Glutamatergic neuron (in vitro differentiated cells): ENCODE results near the gene MACROD2. TPM values are rescaled to one million over a fixed set of nuclear protein-coding genes. Genes with fewer than 3 reads are reported as not detected.

Experiments used
- DNase-seq: peaks from one replicate; pipeline ENCODE4 v3.0.0; 2022
- H3K27ac Mint-ChIP-seq: one replicate; pipeline ENCODE4 v1.8.0; 2020; ENCODE audit warnings: mild to moderate bottlenecking, mixed read lengths, inconsistent platforms; ENCODE audit not compliant: unreplicated experiment
- H3K27me3 Mint-ChIP-seq: one replicate; pipeline ENCODE4 v1.8.0; 2020; ENCODE audit warnings: mild to moderate bottlenecking, moderate library complexity, mixed read lengths, inconsistent platforms; ENCODE audit not compliant: unreplicated experiment
- H3K36me3 Mint-ChIP-seq: one replicate; pipeline ENCODE4 v1.8.0; 2020; ENCODE audit warnings: mild to moderate bottlenecking, mixed read lengths, inconsistent platforms; ENCODE audit not compliant: unreplicated experiment
- H3K4me1 Mint-ChIP-seq: one replicate; pipeline ENCODE4 v1.8.0; 2020; ENCODE audit warnings: mild to moderate bottlenecking, low read depth, mixed read lengths, inconsistent platforms; ENCODE audit not compliant: unreplicated experiment
- H3K4me3 Mint-ChIP-seq: one replicate; pipeline ENCODE4 v1.8.0; 2020; ENCODE audit warnings: mild to moderate bottlenecking, mixed read lengths, inconsistent platforms; ENCODE audit not compliant: unreplicated experiment
- H3K9me3 Mint-ChIP-seq: one replicate; pipeline ENCODE4 v1.8.0; 2020; ENCODE audit warnings: mild to moderate bottlenecking, moderate library complexity, mixed read lengths, inconsistent platforms; ENCODE audit not compliant: unreplicated experiment
- total RNA-seq: library from RNA; stranded (reverse); fragmentation: NEBNext Ultra II Directional; extraction: Animal tissue kit (Norgen Biotek cat#: 25700); gene quantifications from one replicate; pipeline ENCODE4 v1.2.1, GENCODE V29; 2021; ENCODE audit not compliant: unreplicated experiment
- TF ChIP-seq, protein P1 (sequence below): fragments of 200-600 bp; sonication (generic); IDR thresholded peaks from one replicate; pipeline ENCODE4 v1.5.0; 2021; ENCODE audit not compliant: partially characterized antibody, unreplicated experiment

MACROD2 gene
- total RNA-seq, 1 donor from 2014 or later, result 8.7 TPM

GRCh38 chr20:14126856-14127255 is 131.5 kb downstream of the MACROD2 start:
- Mint-ChIP-seq H3K4me3 (no peak overlapping the region), H3K27me3 (no peaks in the 10 kb centered on the region), H3K4me1 (peaks cover 1% of the 10 kb centered on the region), H3K9me3 (peaks cover 1% of the 10 kb centered on the region), H3K27ac (no peak overlapping the region), H3K36me3 (no peaks in the 10 kb centered on the region)
- DNase-seq, result no peak
- TF ChIP-seq, protein P1, sequence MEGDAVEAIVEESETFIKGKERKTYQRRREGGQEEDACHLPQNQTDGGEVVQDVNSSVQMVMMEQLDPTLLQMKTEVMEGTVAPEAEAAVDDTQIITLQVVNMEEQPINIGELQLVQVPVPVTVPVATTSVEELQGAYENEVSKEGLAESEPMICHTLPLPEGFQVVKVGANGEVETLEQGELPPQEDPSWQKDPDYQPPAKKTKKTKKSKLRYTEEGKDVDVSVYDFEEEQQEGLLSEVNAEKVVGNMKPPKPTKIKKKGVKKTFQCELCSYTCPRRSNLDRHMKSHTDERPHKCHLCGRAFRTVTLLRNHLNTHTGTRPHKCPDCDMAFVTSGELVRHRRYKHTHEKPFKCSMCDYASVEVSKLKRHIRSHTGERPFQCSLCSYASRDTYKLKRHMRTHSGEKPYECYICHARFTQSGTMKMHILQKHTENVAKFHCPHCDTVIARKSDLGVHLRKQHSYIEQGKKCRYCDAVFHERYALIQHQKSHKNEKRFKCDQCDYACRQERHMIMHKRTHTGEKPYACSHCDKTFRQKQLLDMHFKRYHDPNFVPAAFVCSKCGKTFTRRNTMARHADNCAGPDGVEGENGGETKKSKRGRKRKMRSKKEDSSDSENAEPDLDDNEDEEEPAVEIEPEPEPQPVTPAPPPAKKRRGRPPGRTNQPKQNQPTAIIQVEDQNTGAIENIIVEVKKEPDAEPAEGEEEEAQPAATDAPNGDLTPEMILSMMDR, result no peak

DNA sequence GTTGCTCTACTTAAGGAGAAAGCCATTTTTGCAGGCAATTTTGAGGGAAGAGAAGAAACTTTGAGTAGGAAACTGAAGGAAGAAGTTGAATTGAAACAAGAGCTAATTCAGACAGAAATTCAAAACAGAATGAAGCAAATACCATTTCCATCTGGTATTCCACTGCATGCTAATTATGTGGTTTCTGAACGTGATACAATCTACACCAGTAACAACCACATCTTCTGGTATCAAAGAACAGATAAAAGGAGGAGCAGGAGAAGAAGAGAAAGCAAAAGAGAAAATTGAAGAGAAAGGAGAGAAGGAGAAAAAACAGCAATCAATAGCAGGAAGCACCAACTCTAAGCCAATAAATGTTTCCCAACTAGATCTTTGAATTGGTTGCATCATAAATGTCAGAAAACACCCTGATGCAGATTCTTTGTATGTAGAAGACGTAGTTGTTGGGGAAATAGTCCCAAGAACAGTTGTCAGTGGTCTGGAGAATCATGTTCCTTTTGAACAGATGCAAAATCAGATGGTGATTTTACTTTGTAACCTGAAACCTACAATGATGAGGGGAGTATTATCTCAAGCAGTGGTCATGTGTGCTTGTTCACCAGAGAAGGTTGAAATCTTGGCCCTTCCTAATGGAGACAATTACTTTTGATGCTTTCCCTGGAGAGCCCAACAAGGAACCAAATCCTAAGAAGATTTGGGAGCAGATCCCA is 132.4 kb downstream of the MACROD2 start:
- no peak for DNase-seq
- H3K27ac Mint-ChIP-seq, result peak overlapping the region; percentile 7
- no peaks in the 10 kb centered on the region for H3K27me3 Mint-ChIP-seq
- H3K9me3 Mint-ChIP-seq, result peaks cover 3% of the 10 kb centered on the region
- no peaks in the 10 kb centered on the region for H3K36me3 Mint-ChIP-seq
- TF ChIP-seq, protein P1, result no peak
- no peak overlapping the region for H3K4me3 Mint-ChIP-seq
- H3K4me1 Mint-ChIP-seq, result peaks cover 1% of the 10 kb centered on the region

DNA sequence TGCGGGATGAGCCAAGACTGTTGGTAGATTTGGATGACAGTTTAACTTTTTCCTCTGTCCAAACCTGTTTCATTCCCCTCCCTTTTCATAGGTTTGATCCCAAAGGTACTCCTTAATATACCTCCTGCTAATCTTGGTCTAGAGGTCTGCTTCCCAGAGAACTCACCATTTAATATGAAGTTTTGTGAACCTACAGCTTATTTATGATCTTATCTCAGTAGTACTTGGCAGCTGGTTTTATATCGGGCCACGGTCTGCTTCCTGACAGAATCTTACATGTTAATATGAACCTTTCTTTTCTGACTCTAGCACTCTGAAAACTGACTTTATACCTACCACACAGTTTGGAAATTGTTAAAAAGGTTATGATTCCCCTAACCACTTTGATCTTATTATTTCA is 138.7 kb downstream of the MACROD2 start:
- H3K4me1 Mint-ChIP-seq, result no peaks in the 10 kb centered on the region
- TF ChIP-seq, protein P1, result no peak
- H3K36me3 Mint-ChIP-seq, result no peaks in the 10 kb centered on the region
- H3K9me3 Mint-ChIP-seq, result peaks cover 1% of the 10 kb centered on the region
- no peaks in the 10 kb centered on the region for H3K27me3 Mint-ChIP-seq
- H3K4me3 Mint-ChIP-seq, result no peak overlapping the region
- no peak overlapping the region for H3K27ac Mint-ChIP-seq
- no peak for DNase-seq

DNA sequence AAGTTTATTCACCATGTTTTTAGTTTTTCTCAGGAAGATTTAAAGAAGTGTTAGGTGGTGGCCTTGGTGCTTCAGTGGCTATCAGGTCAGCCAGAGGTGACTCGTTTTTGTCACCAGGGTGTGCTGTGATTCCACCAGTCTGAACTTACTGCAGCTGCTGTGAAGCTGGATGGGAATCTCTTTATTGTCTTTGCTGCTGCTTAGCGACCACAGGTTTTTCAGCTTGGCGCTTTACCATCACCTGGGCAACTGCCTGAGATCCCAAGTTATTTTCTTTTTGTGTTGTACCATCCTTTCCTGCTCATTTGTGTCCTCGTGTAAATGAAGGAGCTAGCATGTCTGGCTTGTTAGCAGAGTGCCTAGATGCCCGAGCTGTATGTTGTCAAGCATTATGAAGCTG is 146.9 kb downstream of the MACROD2 start:
- H3K27ac Mint-ChIP-seq, result no peak overlapping the region
- no peaks in the 10 kb centered on the region for H3K27me3 Mint-ChIP-seq
- H3K4me3 Mint-ChIP-seq, result no peak overlapping the region
- TF ChIP-seq, protein P1, result peak; percentile 29
- no peaks in the 10 kb centered on the region for H3K36me3 Mint-ChIP-seq
- no peaks in the 10 kb centered on the region for H3K9me3 Mint-ChIP-seq
- peak; percentile 57 for DNase-seq
- no peaks in the 10 kb centered on the region for H3K4me1 Mint-ChIP-seq

DNA sequence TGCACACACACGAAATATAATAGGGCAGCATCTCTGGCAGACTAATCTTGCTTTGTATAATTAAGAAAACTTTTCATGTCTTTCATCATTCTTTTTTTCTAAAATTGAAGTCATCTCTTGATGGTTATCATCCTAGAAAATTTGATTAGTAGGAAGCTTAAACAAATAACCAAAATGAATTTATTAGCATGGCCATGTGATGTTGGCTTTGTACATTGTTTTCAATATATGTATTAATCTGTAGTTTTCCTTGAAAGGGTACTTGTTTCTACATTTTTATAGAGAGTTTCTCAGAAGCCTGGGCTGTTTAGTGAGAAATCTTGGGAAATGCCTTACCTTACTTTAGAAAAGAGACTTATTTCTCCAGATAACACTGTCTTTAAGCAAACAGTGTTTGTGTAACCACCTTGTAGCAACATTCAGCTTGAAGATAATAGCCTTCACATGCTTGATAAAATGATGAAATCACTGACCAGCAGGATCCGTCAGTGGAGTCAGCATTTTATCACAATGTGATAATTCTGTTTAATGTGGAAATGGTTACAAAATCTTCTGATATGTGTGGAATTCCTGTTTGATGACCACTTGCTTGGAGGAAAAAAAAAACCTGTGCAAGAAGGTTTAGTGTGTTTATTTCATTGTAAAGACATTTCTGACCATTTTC is 147.8 kb downstream of the MACROD2 start:
- H3K4me1 Mint-ChIP-seq, result no peaks in the 10 kb centered on the region
- H3K9me3 Mint-ChIP-seq, result no peaks in the 10 kb centered on the region
- H3K27me3 Mint-ChIP-seq, result no peaks in the 10 kb centered on the region
- no peak overlapping the region for H3K27ac Mint-ChIP-seq
- H3K36me3 Mint-ChIP-seq, result no peaks in the 10 kb centered on the region
- no peak for DNase-seq
- no peak overlapping the region for H3K4me3 Mint-ChIP-seq
- TF ChIP-seq, protein P1, result no peak
